Measurements from ENCODE around the gene PXDN. TPM values are rescaled to one million over a fixed set of nuclear protein-coding genes. Genes with fewer than 3 reads are reported as not detected.
A peak's percentile ranks its signal among the peaks of the same experiment; 100 is the strongest.

Gene PXDN
- total and polyA plus RNA-seq, 2 of the 4 experiments (the other 2 are of a cell fraction) = 153 to 332 TPM

GRCh38 chr2:1606421-1607235 lies 137.7 kb downstream of the PXDN start:
- H3K9ac ChIP-seq (ENCODE audit: low read depth, low read length) = no peak overlapping the region

More at GRCh38 chr2:1606421-1607235, 137.7 kb downstream of the PXDN start:
- H3K27me3 ChIP-seq (ENCODE audit: control insufficient read depth, insufficient read depth, low read length) = no peaks in the 10 kb centered on the region
- dilution Hi-C loops (cut with HindIII; ENCODE audit: low sequenced_read_pairs, unreplicated experiment) (no loop called here), in situ Hi-C loops (cut with MboI; ENCODE audit: low sequenced_read_pairs) (no loop called here), intact Hi-C loops (cut with micrococcal nuclease) (no loop called here)
- no peak overlapping the region for H3K56ac ChIP-seq (ENCODE audit: extremely low read depth, insufficient read depth, low read length)
- peak overlapping the region; percentile 78; the same call in 1 of the 2 replicates for H2AK5ac ChIP-seq (ENCODE audit: low read depth, low read length)
- H4K5ac ChIP-seq (ENCODE audit: low read depth, low read length) = no peak overlapping the region
- H4K20me1 ChIP-seq (ENCODE audit: insufficient read depth, low read length) = no peaks in the 10 kb centered on the region
- no peak overlapping the region for H3K4me3 ChIP-seq (ENCODE audit: insufficient read depth, low read depth, low read length)
- no peak overlapping the region for H3K18ac ChIP-seq (ENCODE audit: low read depth, low read length)
- peak overlapping the region; percentile 43 for H3K4ac ChIP-seq (ENCODE audit: low read depth, low read length)
- no peak overlapping the region for H3K23ac ChIP-seq (ENCODE audit: low read depth, low read length)
- peaks cover 18% of the 10 kb centered on the region for H3K4me1 ChIP-seq (ENCODE audit: control insufficient read depth, insufficient read depth, low read length)
- peaks cover 10% of the 10 kb centered on the region for H3K9me1 ChIP-seq (ENCODE audit: insufficient read depth, low read length)
- no peak overlapping the region for H2AFZ ChIP-seq (replicated peaks; ENCODE audit: low read length, poor library complexity)
- no TSS peak for BruUV-seq (replicated peaks)
- H2BK120ac ChIP-seq (ENCODE audit: low read depth, low read length) = peak overlapping the region; percentile 68; the same call in 1 of the 2 replicates
- peak overlapping the region; percentile 36 for H4K91ac ChIP-seq (ENCODE audit: insufficient read depth, low read depth, low read length)
- no peaks in the 10 kb centered on the region for H3K9me3 ChIP-seq (ENCODE audit: control insufficient read depth, insufficient read depth, low read length)
- no peak for ATAC-seq (ENCODE audit: low read depth)
- 0 out of 3 replicates have a peak overlapping the region, but pooled peaks have one; percentile 22 for H2BK15ac ChIP-seq (ENCODE audit: low read depth, low read length)
- H2AK9ac ChIP-seq (replicated peaks; ENCODE audit: low read depth, low read length, poor library complexity) = no peak overlapping the region
- H3K27ac ChIP-seq (ENCODE audit: insufficient read depth, low read length) = no peak overlapping the region
- H2BK5ac ChIP-seq (ENCODE audit: low read depth, low read length, poor library complexity, severe bottlenecking) = no peak overlapping the region
- no peaks in the 10 kb centered on the region for H3K79me1 ChIP-seq (ENCODE audit: low read depth in 1 of 2, low read length in 2 of 2)
- TF ChIP-seq RAD21 (IDR thresholded peaks at IDR 0.05; ENCODE audit: low read length) = no peak
- TF ChIP-seq SMC3 (IDR thresholded peaks at IDR 0.05; ENCODE audit: low read depth, low read length) = no peak
- TF ChIP-seq RFX5 (IDR thresholded peaks at IDR 0.05; ENCODE audit: low read depth, low read length) = no peak
- TF ChIP-seq MAZ (IDR thresholded peaks at IDR 0.05; ENCODE audit: borderline replicate concordance, low read depth, low read length) = no peak
- no peak for TF ChIP-seq CHD1 (IDR thresholded peaks at IDR 0.05; ENCODE audit: low read depth, low read length)
- no peak for TF ChIP-seq MXI1 (IDR thresholded peaks at IDR 0.05; ENCODE audit: borderline replicate concordance, low read depth, low read length)
- TF ChIP-seq, protein P1, sequence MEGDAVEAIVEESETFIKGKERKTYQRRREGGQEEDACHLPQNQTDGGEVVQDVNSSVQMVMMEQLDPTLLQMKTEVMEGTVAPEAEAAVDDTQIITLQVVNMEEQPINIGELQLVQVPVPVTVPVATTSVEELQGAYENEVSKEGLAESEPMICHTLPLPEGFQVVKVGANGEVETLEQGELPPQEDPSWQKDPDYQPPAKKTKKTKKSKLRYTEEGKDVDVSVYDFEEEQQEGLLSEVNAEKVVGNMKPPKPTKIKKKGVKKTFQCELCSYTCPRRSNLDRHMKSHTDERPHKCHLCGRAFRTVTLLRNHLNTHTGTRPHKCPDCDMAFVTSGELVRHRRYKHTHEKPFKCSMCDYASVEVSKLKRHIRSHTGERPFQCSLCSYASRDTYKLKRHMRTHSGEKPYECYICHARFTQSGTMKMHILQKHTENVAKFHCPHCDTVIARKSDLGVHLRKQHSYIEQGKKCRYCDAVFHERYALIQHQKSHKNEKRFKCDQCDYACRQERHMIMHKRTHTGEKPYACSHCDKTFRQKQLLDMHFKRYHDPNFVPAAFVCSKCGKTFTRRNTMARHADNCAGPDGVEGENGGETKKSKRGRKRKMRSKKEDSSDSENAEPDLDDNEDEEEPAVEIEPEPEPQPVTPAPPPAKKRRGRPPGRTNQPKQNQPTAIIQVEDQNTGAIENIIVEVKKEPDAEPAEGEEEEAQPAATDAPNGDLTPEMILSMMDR (conservative IDR thresholded peaks at IDR 0.05; ENCODE audit: low read depth, low read length) = no peak
- TF ChIP-seq, protein P2, sequence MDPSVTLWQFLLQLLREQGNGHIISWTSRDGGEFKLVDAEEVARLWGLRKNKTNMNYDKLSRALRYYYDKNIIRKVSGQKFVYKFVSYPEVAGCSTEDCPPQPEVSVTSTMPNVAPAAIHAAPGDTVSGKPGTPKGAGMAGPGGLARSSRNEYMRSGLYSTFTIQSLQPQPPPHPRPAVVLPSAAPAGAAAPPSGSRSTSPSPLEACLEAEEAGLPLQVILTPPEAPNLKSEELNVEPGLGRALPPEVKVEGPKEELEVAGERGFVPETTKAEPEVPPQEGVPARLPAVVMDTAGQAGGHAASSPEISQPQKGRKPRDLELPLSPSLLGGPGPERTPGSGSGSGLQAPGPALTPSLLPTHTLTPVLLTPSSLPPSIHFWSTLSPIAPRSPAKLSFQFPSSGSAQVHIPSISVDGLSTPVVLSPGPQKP (IDR thresholded peaks at IDR 0.05; ENCODE audit: borderline replicate concordance, low read depth, low read length) = no peak
- TF ChIP-seq POLR2A (IDR thresholded peaks at IDR 0.05; ENCODE audit: low read depth, low read length) = no peak
- ChIA-PET POLR2A (ENCODE audit: unreplicated experiment) (no interaction called here), CTCF (interaction anchor here (1.8 kb wide), 1 partner anchor 56 kb away, joined by 5 read pairs; no protein-coding TSS in a partner anchor)
- peak; percentile 68 for DNase-seq
- 78% methylated on average over 7 of the region's 15 CpGs; no CpG with 5 or more reads in 1 of the 2 experiments for WGBS, 2 experiments (ENCODE audit: extremely low coverage in 2 of 2, insufficient read length in 1 of 2)
- H3K14ac ChIP-seq (replicated peaks; ENCODE audit: low read depth, low read length) = peak overlapping the region; percentile 19; the same call in 1 of the 2 replicates
- no peaks in the 10 kb centered on the region for H3K36me3 ChIP-seq (ENCODE audit: control insufficient read depth, insufficient read depth, low read length)
- H3K4me2 ChIP-seq (ENCODE audit: low read depth, low read length) = no peak overlapping the region
- H2BK20ac ChIP-seq (ENCODE audit: low read depth, low read length) = peak overlapping the region; percentile 14
- H4K8ac ChIP-seq (ENCODE audit: low read depth in 2 of 2, low read length in 2 of 2) = peak overlapping the region in 1 of 2 experiments; percentile 25; a peak in 2 of 4 replicates
